Measurements from ENCODE around the gene EVX2.

Gene EVX2

GRCh38 chr2:176101842-176102241 is 18.1 kb upstream of the EVX2 start:
- H3K4me3 ChIP-seq (ENCODE audit: low read depth, low read length), result no peak overlapping the region
- no peak for TF ChIP-seq CTCF (conservative IDR thresholded peaks at IDR 0.05; ENCODE audit: low read depth, low read length)
- no peak for DNase-seq (ENCODE audit: low read depth)

DNA sequence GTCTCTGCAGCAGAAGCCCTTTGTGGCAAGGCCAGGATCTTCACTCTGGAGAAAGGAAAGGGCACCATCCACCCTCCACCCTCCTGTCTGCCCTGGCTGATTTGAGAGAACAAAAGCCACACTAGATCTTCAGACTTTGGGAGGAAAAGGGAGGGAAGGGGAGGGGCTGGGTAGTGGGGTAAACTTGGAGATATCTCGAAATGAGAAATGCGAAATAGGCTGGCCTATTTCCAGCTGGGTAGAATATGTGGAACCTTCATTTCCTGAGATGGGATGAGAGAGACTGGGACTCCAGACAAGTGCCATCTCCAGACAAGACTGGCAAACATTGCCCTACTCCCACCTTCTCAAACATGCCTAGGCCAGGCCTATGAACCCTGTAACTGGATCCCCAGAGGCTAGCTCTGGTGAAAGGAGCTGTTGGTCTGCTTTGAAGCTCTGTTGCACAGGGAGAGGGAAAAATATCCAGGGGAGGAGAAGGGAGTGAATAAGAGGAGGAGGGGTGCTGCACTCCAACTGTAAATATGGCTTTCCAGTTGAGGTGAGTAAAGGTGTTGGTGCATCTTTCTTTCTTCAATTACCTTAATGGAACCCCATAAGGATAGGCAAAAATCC is 17.6 kb upstream of the EVX2 start:
- H3K4me3 ChIP-seq (ENCODE audit: low read depth, low read length), result no peak overlapping the region
- DNase-seq (ENCODE audit: low read depth), result no peak
- no peak for TF ChIP-seq CTCF (conservative IDR thresholded peaks at IDR 0.05; ENCODE audit: low read depth, low read length)

DNA sequence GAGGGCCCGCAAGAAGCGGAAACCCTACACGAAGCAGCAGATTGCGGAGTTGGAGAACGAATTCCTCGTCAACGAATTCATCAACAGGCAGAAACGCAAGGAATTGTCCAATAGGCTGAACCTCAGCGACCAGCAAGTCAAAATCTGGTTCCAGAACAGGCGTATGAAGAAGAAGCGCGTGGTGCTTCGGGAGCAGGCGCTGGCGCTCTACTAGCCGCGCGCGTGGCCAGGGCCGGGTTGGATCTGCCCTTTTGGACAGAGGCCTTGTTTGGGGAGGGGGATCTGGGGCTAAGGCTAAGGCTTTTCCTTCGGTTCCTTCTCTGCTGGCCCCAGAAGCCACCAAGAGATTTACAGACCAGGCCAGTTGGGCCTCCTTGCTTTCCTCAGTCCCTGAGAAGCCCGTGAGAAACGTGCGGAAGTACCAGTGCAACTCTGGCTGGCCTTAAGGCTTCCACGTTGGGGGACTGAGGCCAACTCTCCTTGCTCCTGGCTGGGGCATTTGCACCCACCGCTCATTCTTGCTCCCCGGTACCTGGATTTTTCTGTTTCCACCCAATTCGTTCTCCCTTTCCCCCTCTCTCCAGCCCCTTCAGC is 16.9 kb upstream of the EVX2 start:
- H3K4me3 ChIP-seq (ENCODE audit: low read depth, low read length), result no peak overlapping the region
- no peak for TF ChIP-seq CTCF (conservative IDR thresholded peaks at IDR 0.05; ENCODE audit: low read depth, low read length)
- DNase-seq (ENCODE audit: low read depth), result no peak

DNA sequence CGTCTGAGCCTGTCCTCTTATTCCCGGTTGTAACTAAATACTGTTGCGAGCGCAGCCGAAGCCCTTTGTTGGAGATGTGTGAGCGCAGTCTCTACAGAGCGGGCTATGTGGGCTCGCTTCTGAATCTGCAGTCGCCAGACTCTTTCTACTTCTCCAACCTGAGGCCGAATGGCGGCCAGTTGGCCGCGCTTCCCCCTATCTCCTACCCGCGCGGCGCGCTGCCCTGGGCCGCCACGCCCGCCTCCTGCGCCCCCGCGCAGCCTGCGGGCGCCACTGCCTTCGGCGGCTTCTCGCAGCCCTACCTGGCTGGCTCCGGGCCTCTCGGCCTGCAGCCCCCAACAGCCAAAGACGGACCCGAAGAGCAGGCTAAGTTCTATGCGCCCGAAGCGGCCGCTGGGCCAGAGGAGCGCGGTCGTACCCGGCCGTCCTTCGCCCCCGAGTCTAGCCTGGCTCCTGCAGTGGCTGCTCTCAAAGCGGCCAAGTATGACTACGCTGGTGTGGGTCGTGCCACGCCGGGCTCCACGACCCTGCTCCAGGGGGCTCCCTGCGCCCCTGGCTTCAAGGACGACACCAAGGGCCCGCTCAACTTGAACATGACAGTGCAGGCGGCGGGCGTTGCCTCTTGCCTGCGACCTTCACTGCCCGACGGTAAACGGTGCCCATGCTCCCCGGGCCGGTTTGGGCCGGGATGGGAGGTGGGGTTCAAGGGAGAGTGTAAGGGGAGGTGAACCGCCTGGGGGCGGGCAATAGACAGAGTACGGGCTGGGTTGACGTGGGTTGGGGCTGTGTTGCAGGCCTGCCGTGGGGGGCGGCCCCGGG is 16.2 kb upstream of the EVX2 start, which contains the start of gene HOXD12:
HOXD12 (plus strand) TSS at position 68 of the 819 bp plus-strand sequence; CDS start at position 75, 7 bp downstream.
- no peak for TF ChIP-seq CTCF (conservative IDR thresholded peaks at IDR 0.05; ENCODE audit: low read depth, low read length)
- no peak within 1 kb of the TSS for H3K4me3 ChIP-seq (ENCODE audit: low read depth, low read length)
- DNase-seq (ENCODE audit: low read depth), result no peak

DNA sequence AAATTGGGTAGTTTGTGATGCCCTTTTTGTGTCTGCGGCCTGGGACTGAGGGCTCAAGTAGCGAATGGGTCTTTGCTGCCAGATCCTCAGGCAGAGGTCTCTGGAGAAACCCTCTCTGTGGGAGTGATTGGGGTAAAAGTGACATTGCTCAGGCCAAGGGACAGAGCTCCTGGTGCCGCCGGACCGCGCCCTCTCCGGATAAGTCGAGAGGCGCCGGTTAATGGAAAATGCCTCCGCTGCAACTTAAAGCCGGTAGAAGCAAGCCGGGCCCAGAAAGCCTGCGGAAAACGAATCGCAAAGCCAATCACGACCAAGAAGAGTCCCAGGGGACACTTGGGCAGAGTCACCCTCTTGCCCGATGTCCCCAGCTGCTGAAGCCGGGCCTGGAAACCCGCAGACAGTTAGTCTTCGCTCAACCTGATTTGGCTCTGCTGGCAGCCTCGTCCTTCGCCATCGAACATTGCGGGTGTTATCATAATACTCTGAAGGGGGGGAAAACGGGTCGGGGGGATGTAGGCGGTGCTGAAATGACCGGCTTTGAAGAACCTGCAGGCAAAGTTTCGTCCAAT is 15.5 kb upstream of the EVX2 start:
- no peak for DNase-seq (ENCODE audit: low read depth)
- no peak for TF ChIP-seq CTCF (conservative IDR thresholded peaks at IDR 0.05; ENCODE audit: low read depth, low read length)
- H3K4me3 ChIP-seq (ENCODE audit: low read depth, low read length), result no peak overlapping the region

GRCh38 chr2:176098366-176099158 is 14.8 kb upstream of the EVX2 start:
- H3K4me3 ChIP-seq (ENCODE audit: low read depth, low read length), result no peak overlapping the region
- no peak for TF ChIP-seq CTCF (conservative IDR thresholded peaks at IDR 0.05; ENCODE audit: low read depth, low read length)
- DNase-seq (ENCODE audit: low read depth), result no peak
